Measurements from ENCODE around the gene MAG. TPM values are rescaled to one million over a fixed set of nuclear protein-coding genes. Genes with fewer than 3 reads are reported as not detected.

Gene MAG
- total RNA-seq, 1 experiment from 2014 or later: not detected

- Histone ChIP-seq H3K27ac (ENCODE audit: insufficient read length, low read depth, low read length) (no peak overlapping the region), H2BK120ac (ENCODE audit: low read depth, low read length, poor library complexity, severe bottlenecking) (no peak overlapping the region), H4K8ac (replicated peaks; ENCODE audit: insufficient read length, low read depth, low read length) (no peak overlapping the region), H3K4ac (ENCODE audit: low read depth, low read length) (no peak overlapping the region), H3K79me1 (ENCODE audit: insufficient read depth, low read depth, low read length, poor library complexity, severe bottlenecking) (no peaks in the 10 kb centered on the region), H2BK15ac (ENCODE audit: low read depth, low read length) (no peak overlapping the region), H2AK5ac (ENCODE audit: insufficient read length, low read length) (no peak overlapping the region), H4K20me1 (ENCODE audit: control insufficient read depth, insufficient read depth, insufficient read length) (no peaks in the 10 kb centered on the region), H2BK20ac (ENCODE audit: low read depth, low read length, poor library complexity, severe bottlenecking) (no peak overlapping the region), H2AFZ (ENCODE audit: low read length) (no peak overlapping the region), H2BK12ac (ENCODE audit: insufficient read length, low read depth, low read length) (no peak overlapping the region), H3K18ac (ENCODE audit: insufficient read length, low read depth, low read length) (no peak overlapping the region), H3K4me2 (ENCODE audit: insufficient read depth, insufficient read length, low read length) (no peak overlapping the region), H3K9ac (ENCODE audit: extremely low read depth, insufficient read length, low read length) (no peak overlapping the region), H3K23ac (ENCODE audit: insufficient read length, low read depth, low read length) (no peak overlapping the region), H4K91ac (ENCODE audit: insufficient read length, low read depth, low read length) (no peak overlapping the region), H3K23me2 (ENCODE audit: insufficient read length, low read depth, low read length, poor library complexity, severe bottlenecking) (no peaks in the 10 kb centered on the region), H3K14ac (ENCODE audit: insufficient read depth, low read length) (peak overlapping the region; percentile 63; the same call in 1 of the 2 replicates), H3K79me2 (ENCODE audit: insufficient read depth, low read length) (no peaks in the 10 kb centered on the region), H2BK5ac (ENCODE audit: insufficient read length, low read length) (no peak overlapping the region), H4K5ac (ENCODE audit: insufficient read length, low read depth, low read length) (no peak overlapping the region), H3K4me1 (ENCODE audit: insufficient read depth, low read length) (no peaks in the 10 kb centered on the region), H3K56ac (ENCODE audit: insufficient read length, low read depth, low read length) (no peak overlapping the region), H3K27me3 (ENCODE audit: insufficient read depth, low read length) (no peaks in the 10 kb centered on the region), H3T11ph (ENCODE audit: low read length) (no peak overlapping the region), H3K9me3 (ENCODE audit: control insufficient read depth, low read depth, low read length) (no peaks in the 10 kb centered on the region)
- peaks cover 23% of the 10 kb centered on the region for H3K27me3 Mint-ChIP-seq (ENCODE audit: low read depth)
- H3K27ac Mint-ChIP-seq: peak overlapping the region in 1 of 3 experiments; percentile 66; a peak in 2 of 7 replicates
- DNase-seq: no peak
- no peak overlapping the region for H3K4me3 Mint-ChIP-seq
- no peaks in the 10 kb centered on the region for H3K36me3 Mint-ChIP-seq (ENCODE audit: insufficient read depth in 1 of 3, low read depth in 3 of 3)
- no peaks in the 10 kb centered on the region for H3K9me3 Mint-ChIP-seq
- peaks cover 0 to 12% of the 10 kb centered on the region in 2 experiments; a peak in 3 of 4 replicates for H3K4me1 Mint-ChIP-seq
- TF ChIP-seq, protein P1, sequence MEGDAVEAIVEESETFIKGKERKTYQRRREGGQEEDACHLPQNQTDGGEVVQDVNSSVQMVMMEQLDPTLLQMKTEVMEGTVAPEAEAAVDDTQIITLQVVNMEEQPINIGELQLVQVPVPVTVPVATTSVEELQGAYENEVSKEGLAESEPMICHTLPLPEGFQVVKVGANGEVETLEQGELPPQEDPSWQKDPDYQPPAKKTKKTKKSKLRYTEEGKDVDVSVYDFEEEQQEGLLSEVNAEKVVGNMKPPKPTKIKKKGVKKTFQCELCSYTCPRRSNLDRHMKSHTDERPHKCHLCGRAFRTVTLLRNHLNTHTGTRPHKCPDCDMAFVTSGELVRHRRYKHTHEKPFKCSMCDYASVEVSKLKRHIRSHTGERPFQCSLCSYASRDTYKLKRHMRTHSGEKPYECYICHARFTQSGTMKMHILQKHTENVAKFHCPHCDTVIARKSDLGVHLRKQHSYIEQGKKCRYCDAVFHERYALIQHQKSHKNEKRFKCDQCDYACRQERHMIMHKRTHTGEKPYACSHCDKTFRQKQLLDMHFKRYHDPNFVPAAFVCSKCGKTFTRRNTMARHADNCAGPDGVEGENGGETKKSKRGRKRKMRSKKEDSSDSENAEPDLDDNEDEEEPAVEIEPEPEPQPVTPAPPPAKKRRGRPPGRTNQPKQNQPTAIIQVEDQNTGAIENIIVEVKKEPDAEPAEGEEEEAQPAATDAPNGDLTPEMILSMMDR (conservative IDR thresholded peaks at IDR 0.05): no peak
- WGBS (ENCODE audit: extremely low coverage, insufficient read length, low lambda C conversion rate): no CpG with 5 or more reads among the region's 5 CpGs
Observed at GRCh38 chr19:35342430-35342829, 50.5 kb downstream of the MAG start.

Data from H9 (cell line).